Glomerular endothelial cell (primary cell): ENCODE measurements around the gene POLE. TPM values are rescaled to one million over a fixed set of nuclear protein-coding genes. Genes with fewer than 3 reads are reported as not detected.

ENCODE experiments used
- DNase-seq: peaks from one replicate; pipeline ENCODE4 v3.0.0-alpha.2; 2011; ENCODE audit warnings: low read depth, low spot score; ENCODE audit errors: extremely low read depth
- total RNA-seq: library from RNA; depleted of rRNA; stranded (reverse); fragments of >200 nt; gene quantifications from 2 replicates; pipeline ENCODE4 v1.2.3, GENCODE V29; 2015

POLE gene
- total RNA-seq, 1 donor from 2014 or later, result 25.4 TPM

- no peak for DNase-seq
Observed at GRCh38 chr12:132583411-132583710, 103.8 kb downstream of the POLE start.

- DNase-seq, result no peak
Observed at GRCh38 chr12:132582582-132583410, 104.3 kb downstream of the POLE start.

GRCh38 chr12:132582058-132582420 lies 105.1 kb downstream of the POLE start:
- DNase-seq, result no peak

- DNase-seq, result no peak
Observed at GRCh38 chr12:132581348-132582057, 105.6 kb downstream of the POLE start.

- DNase-seq, result no peak
Observed at GRCh38 chr12:132580701-132581292, 106.3 kb downstream of the POLE start.

GRCh38 chr12:132579744-132580143 lies 107.4 kb downstream of the POLE start:
- DNase-seq, result no peak

GRCh38 chr12:132578826-132579225 lies 108.3 kb downstream of the POLE start:
- no peak for DNase-seq

GRCh38 chr12:132578118-132578517 lies 109.0 kb downstream of the POLE start:
- no peak for DNase-seq

GRCh38 chr12:132577191-132577920 lies 109.8 kb downstream of the POLE start:
- DNase-seq, result no peak

GRCh38 chr12:132576701-132577100 lies 110.4 kb downstream of the POLE start:
- DNase-seq, result no peak

GRCh38 chr12:132575661-132576060 lies 111.5 kb downstream of the POLE start:
- no peak for DNase-seq

GRCh38 chr12:132574271-132574996 lies 112.7 kb downstream of the POLE start:
- no peak for DNase-seq

Other genes with a start within 250 kb of the POLE start
- gene FBRSL1, start 197.2 kb downstream of the POLE start, total RNA-seq, result 13.9 and 24.0 TPM in 2 replicates
- not detected in 2 replicates for gene LRCOL1, start 76.8 kb downstream of the POLE start, total RNA-seq
- gene P2RX2, start 68.6 kb downstream of the POLE start, total RNA-seq, result not detected in 2 replicates
- 21.6 and 32.0 TPM in 2 replicates for gene PXMP2, start 245 bp upstream of the POLE start, total RNA-seq
- 42.4 and 45.0 TPM in 2 replicates for gene PGAM5, start 23.5 kb upstream of the POLE start, total RNA-seq
- gene ANKLE2, start 74.5 kb upstream of the POLE start, total RNA-seq, result 54.5 and 76.8 TPM in 2 replicates
- 80.7 and 110 TPM in 2 replicates for gene GOLGA3, start 141.5 kb upstream of the POLE start, total RNA-seq
- gene CHFR, start 200.3 kb upstream of the POLE start, total RNA-seq, result 42.1 and 71.8 TPM in 2 replicates